PC-9 (cell line): ENCODE measurements around the gene CHST11. TPM values are rescaled to one million over a fixed set of nuclear protein-coding genes. Genes with fewer than 3 reads are reported as not detected.
A peak's percentile ranks its signal among the peaks of the same experiment; 100 is the strongest.

ENCODE experiments used
- BruUV-seq: library from RNA; stranded (reverse); fragments of 400-500 nt; replicated peaks from 2 replicates; lab custom pipeline; 2021; lab: Mats Ljungman, UMichigan
- CTCF ChIA-PET: fragments of 300-600 bp; sonication (Branson Sonifier 250); formaldehyde crosslinking; loops from one replicate; lab custom pipeline; 2022; ENCODE audit warnings: antibody characterized with exemption; lab: Charles Lee
- POLR2A ChIA-PET: fragments of 300-600 bp; sonication (Branson Sonifier 250); formaldehyde crosslinking; loops from one replicate; lab custom pipeline; 2022; ENCODE audit warnings: antibody characterized with exemption; ENCODE audit not compliant: unreplicated experiment; lab: Charles Lee
- DNase-seq, 2 experiments: peaks; one replicate each; pipeline versions ENCODE4 v3.0.0 to v3.0.0-alpha.2; 2015 to 2022; ENCODE audit warnings: mixed read lengths in 1 of 2
- H2AFZ ChIP-seq: fragments of 200-600 bp; sonication (generic); 2 replicates; pipeline ENCODE4 v1.8.1; 2017; ENCODE audit warnings: antibody characterized with exemption
- H3F3A ChIP-seq: fragments of 200-600 bp; sonication (generic); 2 replicates; pipeline ENCODE4 v1.8.1; 2017; ENCODE audit warnings: antibody characterized with exemption, mild to moderate bottlenecking, low read depth; ENCODE audit not compliant: insufficient read depth
- H3K27ac ChIP-seq: fragments of 200-600 bp; sonication (generic); 2 replicates; pipeline ENCODE4 v1.6.1; 2016; ENCODE audit warnings: mixed run types
- H3K27me3 ChIP-seq: fragments of 200-600 bp; sonication (generic); 2 replicates; pipeline ENCODE4 v1.6.1; 2016; ENCODE audit warnings: low read depth, mixed run types; ENCODE audit not compliant: insufficient read depth
- H3K36me3 ChIP-seq: fragments of 200-600 bp; sonication (generic); 2 replicates; pipeline ENCODE4 v1.6.1; 2016; ENCODE audit warnings: low read depth, mixed run types
- H3K4me1 ChIP-seq: fragments of 200-600 bp; sonication (generic); replicated peaks from 2 replicates; pipeline ENCODE4 v1.6.1; 2016; ENCODE audit warnings: mixed run types; ENCODE audit not compliant: insufficient read depth
- H3K4me2 ChIP-seq: fragments of 200-600 bp; sonication (generic); 2 replicates; pipeline ENCODE4 v1.6.1; 2017; ENCODE audit warnings: mixed run types
- H3K4me3 ChIP-seq: fragments of 200-600 bp; sonication (generic); 2 replicates; pipeline ENCODE4 v1.6.1; 2016; ENCODE audit warnings: mixed run types
- H3K79me2 ChIP-seq: fragments of 200-600 bp; sonication (generic); 2 replicates; pipeline ENCODE4 v1.6.1; 2017; ENCODE audit warnings: low read depth, mixed run types
- H3K9me2 ChIP-seq: fragments of 200-600 bp; sonication (generic); 2 replicates; pipeline ENCODE4 v1.8.1; 2017; ENCODE audit warnings: mild to moderate bottlenecking; ENCODE audit not compliant: insufficient read depth
- H3K9me3 ChIP-seq: fragments of 200-600 bp; sonication (generic); 2 replicates; pipeline ENCODE4 v1.8.1; 2016; ENCODE audit warnings: low read depth; ENCODE audit not compliant: insufficient read depth
- H4K20me1 ChIP-seq: fragments of 200-600 bp; sonication (generic); 2 replicates; pipeline ENCODE4 v1.8.1; 2017; ENCODE audit not compliant: insufficient read depth
- CTCF ChIP-seq: fragments of 200-600 bp; sonication (generic); conservative IDR thresholded peaks from 2 replicates; pipeline ENCODE4 v1.6.1; 2017; ENCODE audit warnings: mixed run types, antibody characterized with exemption, mild to moderate bottlenecking, moderate library complexity
- EZH2 ChIP-seq: fragments of 200-600 bp; sonication (generic); IDR thresholded peaks from 2 replicates; pipeline ENCODE4 v1.8.0; 2017; ENCODE audit warnings: antibody characterized with exemption, low read depth
- intact Hi-C: fragments of 100-400 bp; cut with micrococcal nuclease; formaldehyde crosslinking; loops from one replicate; pipeline ENCODE4 v1.10.0; 2022; ENCODE audit not compliant: unreplicated experiment
- total RNA-seq: library from RNA; stranded (reverse); gene quantifications from 2 replicates; pipeline ENCODE4 v1.2.3, GENCODE V29; 2021

Gene CHST11
- total RNA-seq, 1 experiment from 2014 or later, result 39.9 TPM

DNA sequence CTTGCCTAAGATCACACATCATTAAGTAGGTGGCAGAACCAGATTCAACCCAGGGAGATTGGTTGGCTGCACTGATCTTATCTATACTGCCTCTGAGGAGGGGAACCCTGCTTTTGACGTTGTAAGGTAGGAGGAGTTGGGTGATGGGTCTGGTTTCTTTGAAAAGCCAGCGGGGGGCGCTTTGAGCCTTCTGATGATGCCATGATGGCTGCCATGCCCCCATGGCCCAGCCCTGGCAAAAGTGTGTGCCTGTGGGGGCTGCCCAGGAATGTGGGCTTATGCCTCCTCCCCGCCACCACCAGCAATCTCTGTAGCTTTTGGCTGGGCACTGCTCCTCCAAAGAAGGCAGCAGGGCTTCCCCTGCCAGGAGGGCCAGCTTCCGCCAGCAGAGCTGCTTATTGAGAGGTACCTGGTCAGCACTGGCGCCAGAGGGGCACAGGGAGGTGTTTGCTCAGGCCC, 277.0 kb downstream of the CHST11 start:
- Histone ChIP-seq H3K27ac (no peak overlapping the region), H3K36me3 (no peaks in the 10 kb centered on the region; the same call in 1 of the 2 replicates), H3K4me3 (no peak overlapping the region), H4K20me1 (peaks cover 14% of the 10 kb centered on the region), H3K79me2 (peaks cover 29% of the 10 kb centered on the region), H3K9me3 (no peaks in the 10 kb centered on the region), H3F3A (peaks cover 10% of the 10 kb centered on the region; the same call in 1 of the 2 replicates), H3K9me2 (no peaks in the 10 kb centered on the region), H2AFZ (no peak overlapping the region), H3K4me1 (no peaks in the 10 kb centered on the region; the same call in 1 of the 2 replicates), H3K27me3 (no peaks in the 10 kb centered on the region), H3K4me2 (no peak overlapping the region)
- POLR2A ChIA-PET, result no interaction called here
- CTCF ChIA-PET, result no interaction called here
- BruUV-seq, result no TSS peak
- DNase-seq, result no peak
- TF ChIP-seq CTCF (peak; percentile 27; the same call in 1 of the 2 replicates), EZH2 (no peak)
- intact Hi-C loops, result no loop called here

DNA sequence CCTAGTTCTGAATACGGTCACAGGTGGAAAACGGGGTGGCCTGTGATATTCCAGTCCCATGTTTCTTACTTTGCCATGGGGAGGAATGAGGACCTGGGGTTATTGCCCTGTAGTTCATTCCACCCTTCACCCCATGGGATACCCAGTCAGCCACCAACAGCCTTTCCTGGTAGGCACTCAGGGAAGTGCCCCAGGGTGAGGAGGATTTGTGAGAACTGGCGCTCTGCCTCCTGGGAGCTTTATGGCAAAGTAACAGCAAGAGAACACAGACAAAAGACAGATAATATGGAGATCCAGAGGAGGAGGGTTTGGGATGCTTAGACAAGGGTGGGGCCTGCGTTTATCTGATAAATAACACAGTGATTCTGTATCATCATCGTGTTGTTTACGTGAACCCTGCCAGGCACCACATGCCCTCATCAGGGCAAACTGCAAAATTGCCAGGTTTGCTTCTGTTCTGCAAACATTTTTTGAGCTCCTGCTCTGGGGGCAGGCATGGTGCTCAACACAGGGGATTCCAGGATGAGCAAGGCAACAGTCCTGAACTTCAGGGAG, 277.9 kb downstream of the CHST11 start:
- ChIA-PET POLR2A (no interaction called here), CTCF (no interaction called here)
- Histone ChIP-seq H3K27ac (no peak overlapping the region), H3K4me3 (no peak overlapping the region), H4K20me1 (peaks cover 14% of the 10 kb centered on the region), H3K4me2 (no peak overlapping the region), H3F3A (peaks cover 5% of the 10 kb centered on the region; the same call in 1 of the 2 replicates), H2AFZ (no peak overlapping the region), H3K36me3 (no peaks in the 10 kb centered on the region), H3K4me1 (no peaks in the 10 kb centered on the region; the same call in 1 of the 2 replicates), H3K27me3 (no peaks in the 10 kb centered on the region), H3K9me2 (no peaks in the 10 kb centered on the region), H3K79me2 (peaks cover 20% of the 10 kb centered on the region), H3K9me3 (no peaks in the 10 kb centered on the region)
- DNase-seq, result no peak
- BruUV-seq, result no TSS peak
- TF ChIP-seq CTCF, result no peak
- no peak for TF ChIP-seq EZH2
- intact Hi-C loops, result no loop called here

- intact Hi-C loops, result no loop called here
- DNase-seq, result no peak
- Histone ChIP-seq H3K36me3 (no peaks in the 10 kb centered on the region), H3K4me2 (no peak overlapping the region), H3K9me3 (no peaks in the 10 kb centered on the region), H3K4me1 (no peaks in the 10 kb centered on the region; the same call in 1 of the 2 replicates), H3K4me3 (no peak overlapping the region), H3K27me3 (no peaks in the 10 kb centered on the region), H3K27ac (no peak overlapping the region), H3F3A (no peaks in the 10 kb centered on the region), H4K20me1 (peaks cover 6% of the 10 kb centered on the region), H3K79me2 (peaks cover 20% of the 10 kb centered on the region), H2AFZ (no peak overlapping the region), H3K9me2 (no peaks in the 10 kb centered on the region)
- no TSS peak for BruUV-seq
- CTCF ChIA-PET, result no interaction called here
- TF ChIP-seq EZH2 (no peak), CTCF (no peak)
- POLR2A ChIA-PET, result no interaction called here
Measured at GRCh38 chr12:104735801-104736200, 279.1 kb downstream of the CHST11 start.
